PC-3 (cell line): ENCODE results near the gene GPRC5A. TPM values are rescaled to one million over a fixed set of nuclear protein-coding genes. Genes with fewer than 3 reads are reported as not detected.
A peak's percentile ranks its signal among the peaks of the same experiment; 100 is the strongest.
"Not testable (repeated sequence)": the region's sequence is repeated elsewhere in the genome, so short reads cannot be mapped to it uniquely, and the experiment has no call there.

Experiments
- ATAC-seq: fragments of 200-7000 bp; cut with Tn5 transposase; 2 replicates; pipeline ENCODE4 v1.9.1; 2020; ENCODE audit warnings: mild to moderate bottlenecking, moderate library complexity
- BruUV-seq: library from RNA; stranded (reverse); fragments of 400-500 nt; replicated peaks from 2 replicates; lab custom pipeline; 2021; lab: Mats Ljungman, UMichigan
- CTCF ChIA-PET: fragments of 300-600 bp; sonication (Branson Sonifier 250); formaldehyde crosslinking; loops from one replicate; lab custom pipeline; 2022; ENCODE audit warnings: antibody characterized with exemption; lab: Charles Lee
- POLR2A ChIA-PET: fragments of 300-600 bp; sonication (Branson Sonifier 250); formaldehyde crosslinking; loops from one replicate; lab custom pipeline; 2022; ENCODE audit warnings: antibody characterized with exemption; ENCODE audit not compliant: unreplicated experiment; lab: Charles Lee
- DNase-seq: peaks from one replicate; pipeline ENCODE4 v3.0.0-alpha.2; 2015
- H2AFZ ChIP-seq: fragments of 300-600 bp; sonication (generic); 2 replicates; pipeline ENCODE4 v1.6.0; 2016; ENCODE audit warnings: antibody characterized with exemption, low read length
- H3F3A ChIP-seq: fragments of 300-600 bp; sonication (generic); one replicate; pipeline ENCODE4 v1.6.0; 2017; ENCODE audit warnings: antibody characterized with exemption, low read length, control low read depth, mild to moderate bottlenecking; ENCODE audit not compliant: unreplicated experiment
- H3K27ac ChIP-seq: fragments of 300-600 bp; sonication (generic); 2 replicates; pipeline ENCODE4 v1.5.1; 2016; ENCODE audit warnings: mild to moderate bottlenecking, low read length
- H3K27me3 ChIP-seq: fragments of 300-600 bp; sonication (generic); 2 replicates; pipeline ENCODE4 v1.6.1; 2016; ENCODE audit warnings: low read length, mixed read lengths
- H3K36me3 ChIP-seq: fragments of 300-600 bp; sonication (generic); 2 replicates; pipeline ENCODE4 v1.6.1; 2016; ENCODE audit warnings: low read depth, mixed run types, low read length, mixed read lengths
- H3K4me1 ChIP-seq: fragments of 300-600 bp; sonication (generic); 2 replicates; pipeline ENCODE4 v1.5.1; 2016; ENCODE audit warnings: low read length; ENCODE audit not compliant: insufficient read depth
- H3K4me2 ChIP-seq: fragments of 300-600 bp; sonication (generic); 2 replicates; pipeline ENCODE4 v1.6.0; 2016; ENCODE audit warnings: low read length
- H3K4me3 ChIP-seq: fragments of 300-600 bp; sonication (generic); 2 replicates; pipeline ENCODE4 v1.5.1; 2016; ENCODE audit warnings: mild to moderate bottlenecking, low read length, mixed read lengths
- H3K79me2 ChIP-seq: fragments of 300-600 bp; sonication (generic); 2 replicates; pipeline ENCODE4 v1.6.1; 2017; ENCODE audit warnings: low read length, mixed read lengths
- H3K9ac ChIP-seq: fragments of 300-600 bp; sonication (generic); 2 replicates; pipeline ENCODE4 v1.6.0; 2016; ENCODE audit warnings: mild to moderate bottlenecking, low read length
- H3K9me2 ChIP-seq: fragments of 300-600 bp; sonication (generic); replicated peaks from 2 replicates; pipeline ENCODE4 v1.6.1; 2016; ENCODE audit warnings: mixed run types, low read length, mixed read lengths
- H3K9me3 ChIP-seq: fragments of 300-600 bp; sonication (generic); 2 replicates; pipeline ENCODE4 v1.6.1; 2016; ENCODE audit warnings: low read length, mixed read lengths
- H4K20me1 ChIP-seq: fragments of 300-600 bp; sonication (generic); 2 replicates; pipeline ENCODE4 v1.6.1; 2016; ENCODE audit warnings: low read length, mixed read lengths
- EZH2 ChIP-seq: fragments of 300-600 bp; sonication (generic); IDR thresholded peaks from one replicate; pipeline ENCODE4 v1.6.1; 2017; ENCODE audit warnings: antibody characterized with exemption, mild to moderate bottlenecking, low read length; ENCODE audit not compliant: unreplicated experiment
- EZH2phosphoT487 ChIP-seq: fragments of 300-600 bp; sonication (generic); IDR thresholded peaks from 2 replicates; pipeline ENCODE4 v1.6.1; 2018; ENCODE audit warnings: mild to moderate bottlenecking, antibody characterized with exemption, low read length, borderline replicate concordance
- intact Hi-C: fragments of 100-400 bp; cut with micrococcal nuclease; formaldehyde crosslinking; loops from 2 replicates; pipeline ENCODE4 v1.9.0; 2023
- total RNA-seq: library from RNA; depleted of rRNA; stranded (reverse); fragments of >200 nt; gene quantifications from 2 replicates; pipeline ENCODE4 v1.2.3, GENCODE V29; 2014
- TF ChIP-seq, protein P1 (sequence below): fragments of 300-600 bp; sonication (generic); conservative IDR thresholded peaks from 2 replicates; pipeline ENCODE4 v1.5.1; 2017; ENCODE audit warnings: antibody characterized with exemption, low read depth, mild to moderate bottlenecking, low read length

The GPRC5A gene
- total RNA-seq, 1 experiment from 2014 or later: 140 TPM

- ChIA-PET POLR2A (no interaction called here), CTCF (no interaction called here)
- Histone ChIP-seq H2AFZ (no peak overlapping the region), H3K9me3 (no peaks in the 10 kb centered on the region), H3K27me3 (no peaks in the 10 kb centered on the region), H3K4me1 (peaks cover 67% of the 10 kb centered on the region), H3F3A (no peaks in the 10 kb centered on the region), H3K27ac (peak overlapping the region; percentile 99), H4K20me1 (no peaks in the 10 kb centered on the region), H3K79me2 (peaks cover 10% of the 10 kb centered on the region; the same call in 1 of the 2 replicates), H3K4me3 (no peak overlapping the region), H3K9ac (peak overlapping the region; percentile 89), H3K9me2 (no peaks in the 10 kb centered on the region), H3K4me2 (peak overlapping the region; percentile 79), H3K36me3 (no peaks in the 10 kb centered on the region)
- intact Hi-C loops: no loop called here
- ATAC-seq (no peak), DNase-seq (no peak)
- no peak for TF ChIP-seq EZH2
- TF ChIP-seq EZH2phosphoT487: no peak
- TF ChIP-seq, protein P1, sequence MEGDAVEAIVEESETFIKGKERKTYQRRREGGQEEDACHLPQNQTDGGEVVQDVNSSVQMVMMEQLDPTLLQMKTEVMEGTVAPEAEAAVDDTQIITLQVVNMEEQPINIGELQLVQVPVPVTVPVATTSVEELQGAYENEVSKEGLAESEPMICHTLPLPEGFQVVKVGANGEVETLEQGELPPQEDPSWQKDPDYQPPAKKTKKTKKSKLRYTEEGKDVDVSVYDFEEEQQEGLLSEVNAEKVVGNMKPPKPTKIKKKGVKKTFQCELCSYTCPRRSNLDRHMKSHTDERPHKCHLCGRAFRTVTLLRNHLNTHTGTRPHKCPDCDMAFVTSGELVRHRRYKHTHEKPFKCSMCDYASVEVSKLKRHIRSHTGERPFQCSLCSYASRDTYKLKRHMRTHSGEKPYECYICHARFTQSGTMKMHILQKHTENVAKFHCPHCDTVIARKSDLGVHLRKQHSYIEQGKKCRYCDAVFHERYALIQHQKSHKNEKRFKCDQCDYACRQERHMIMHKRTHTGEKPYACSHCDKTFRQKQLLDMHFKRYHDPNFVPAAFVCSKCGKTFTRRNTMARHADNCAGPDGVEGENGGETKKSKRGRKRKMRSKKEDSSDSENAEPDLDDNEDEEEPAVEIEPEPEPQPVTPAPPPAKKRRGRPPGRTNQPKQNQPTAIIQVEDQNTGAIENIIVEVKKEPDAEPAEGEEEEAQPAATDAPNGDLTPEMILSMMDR: no peak
- BruUV-seq: no TSS peak
Observed at GRCh38 chr12:12874029-12874428, 17.3 kb upstream of the GPRC5A start.

DNA sequence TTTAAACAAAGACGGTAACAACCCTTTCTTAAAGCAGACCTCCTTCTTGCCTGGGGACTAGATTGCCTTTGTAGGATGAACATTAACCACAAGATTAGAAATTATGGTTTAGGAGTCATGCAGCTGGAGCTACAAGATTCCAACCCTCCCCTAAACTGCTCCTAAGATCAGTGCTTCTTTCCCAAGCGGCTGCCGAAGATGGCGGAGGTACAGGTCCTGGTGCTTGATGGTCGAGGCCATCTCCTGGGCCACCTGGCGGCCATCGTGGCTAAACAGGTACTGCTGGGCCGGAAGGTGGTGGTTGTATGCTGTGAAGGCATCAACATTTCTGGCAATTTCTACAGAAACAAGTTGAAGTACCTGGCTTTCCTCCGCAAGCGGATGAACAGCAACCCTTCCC lies 16.1 kb upstream of the GPRC5A start:
- BruUV-seq, H3K4me2 ChIP-seq: not testable (repeated sequence)

GRCh38 chr12:12877153-12877768 lies 14.1 kb upstream of the GPRC5A start:
- Histone ChIP-seq H3F3A (no peaks in the 10 kb centered on the region), H3K36me3 (no peaks in the 10 kb centered on the region), H3K4me3 (no peak overlapping the region), H4K20me1 (no peaks in the 10 kb centered on the region), H3K27ac (peak overlapping the region; percentile 72), H3K4me1 (peaks cover 63% of the 10 kb centered on the region), H3K9me3 (no peaks in the 10 kb centered on the region), H3K27me3 (no peaks in the 10 kb centered on the region), H2AFZ (peak overlapping the region; percentile 38), H3K9me2 (no peaks in the 10 kb centered on the region), H3K9ac (peak overlapping the region; percentile 14; the same call in 1 of the 2 replicates), H3K4me2 (peak overlapping the region; percentile 58), H3K79me2 (peaks cover 12% of the 10 kb centered on the region; the same call in 1 of the 2 replicates)
- intact Hi-C loops: no loop called here
- BruUV-seq: no TSS peak
- DNase-seq: peak; percentile 48
- ChIA-PET POLR2A (interaction anchor here (0.9 kb wide), 1 partner anchor 16 kb away, joined by 5 read pairs; no protein-coding TSS in a partner anchor), CTCF (no interaction called here)
- TF ChIP-seq, protein P1: no peak
- TF ChIP-seq EZH2phosphoT487 (no peak), EZH2 (no peak)
- peak; percentile 3 for ATAC-seq

More for the DNA sequence above, 16.1 kb upstream of the GPRC5A start:
- H3K27me3 ChIP-seq, CTCF ChIA-PET, H3K36me3 ChIP-seq, H2AFZ ChIP-seq, H4K20me1 ChIP-seq, intact Hi-C loops, H3K4me3 ChIP-seq, H3F3A ChIP-seq, H3K79me2 ChIP-seq, DNase-seq, H3K9me3 ChIP-seq, H3K27ac ChIP-seq, H3K9me2 ChIP-seq, ATAC-seq, H3K9ac ChIP-seq, POLR2A ChIA-PET: not testable (repeated sequence)
- peaks cover 62% of the 10 kb centered on the region for H3K4me1 ChIP-seq
